IPS DF 6.9 (cell line): Measurements from ENCODE around the gene MTCL1.

ENCODE experiments used
- DNase-seq: peaks from one replicate; pipeline ENCODE4 v3.0.0-alpha.2; 2013; ENCODE audit warnings: low read depth, low spot score
- H3K27ac ChIP-seq: one replicate; pipeline ENCODE4 v1.5.1; 2013; ENCODE audit warnings: low read length, control low read depth
- H3K27me3 ChIP-seq: 2 replicates; pipeline ENCODE4 v1.6.1; 2013; ENCODE audit warnings: mild to moderate bottlenecking, low read length; ENCODE audit not compliant: control insufficient read depth, insufficient read depth
- H3K36me3 ChIP-seq: 2 replicates; pipeline ENCODE4 v1.6.1; 2013; ENCODE audit warnings: low read length; ENCODE audit not compliant: control insufficient read depth, insufficient read depth
- H3K4me1 ChIP-seq: 2 replicates; pipeline ENCODE4 v1.6.1; 2013; ENCODE audit warnings: low read length; ENCODE audit not compliant: control insufficient read depth, insufficient read depth
- H3K4me3 ChIP-seq: 2 replicates; pipeline ENCODE4 v1.5.1; 2013; ENCODE audit warnings: mild to moderate bottlenecking, low read length
- H3K9me3 ChIP-seq: 2 replicates; pipeline ENCODE4 v1.6.1; 2013; ENCODE audit warnings: low read length, inconsistent platforms; ENCODE audit not compliant: control insufficient read depth, insufficient read depth
- WGBS: extraction: QIAGEN DNeasy Blood & Tissue Kit; methylation state at CpG from one replicate; pipeline ENCODE4 v1.1.7; 2013; ENCODE audit warnings: mixed read lengths, missing lambda C conversion rate; ENCODE audit not compliant: insufficient read length, insufficient coverage; 5-methylcytosine and 5-hydroxymethylcytosine counted together

The MTCL1 gene

GRCh38 chr18:8688216-8688800, 17.0 kb upstream of the MTCL1 start:
- Histone ChIP-seq H3K27ac (no peak overlapping the region), H3K36me3 (no peaks in the 10 kb centered on the region), H3K4me3 (no peak overlapping the region), H3K27me3 (no peaks in the 10 kb centered on the region), H3K9me3 (no peaks in the 10 kb centered on the region), H3K4me1 (no peaks in the 10 kb centered on the region)
- no CpG with 5 or more reads among the region's 8 CpGs for WGBS
- DNase-seq: no peak

- Histone ChIP-seq H3K27me3 (no peaks in the 10 kb centered on the region), H3K27ac (no peak overlapping the region), H3K4me3 (no peak overlapping the region), H3K9me3 (no peaks in the 10 kb centered on the region), H3K4me1 (no peaks in the 10 kb centered on the region), H3K36me3 (no peaks in the 10 kb centered on the region)
- no CpG with 5 or more reads among the region's 8 CpGs for WGBS
- no peak for DNase-seq
Measured at GRCh38 chr18:8688816-8689215, 16.5 kb upstream of the MTCL1 start.

GRCh38 chr18:8689517-8689916, 15.8 kb upstream of the MTCL1 start:
- no peak overlapping the region for H3K27ac ChIP-seq
- no peaks in the 10 kb centered on the region for H3K36me3 ChIP-seq
- no peaks in the 10 kb centered on the region for H3K27me3 ChIP-seq
- DNase-seq: no peak
- no CpG with 5 or more reads among the region's 13 CpGs for WGBS
- H3K4me1 ChIP-seq: no peaks in the 10 kb centered on the region
- H3K4me3 ChIP-seq: no peak overlapping the region
- no peaks in the 10 kb centered on the region for H3K9me3 ChIP-seq

GRCh38 chr18:8694891-8695290, 10.5 kb upstream of the MTCL1 start:
- Histone ChIP-seq H3K27ac (no peak overlapping the region), H3K9me3 (no peaks in the 10 kb centered on the region), H3K36me3 (no peaks in the 10 kb centered on the region), H3K4me3 (no peak overlapping the region), H3K4me1 (no peaks in the 10 kb centered on the region), H3K27me3 (no peaks in the 10 kb centered on the region)
- WGBS: no CpG with 5 or more reads among the region's 10 CpGs
- DNase-seq: no peak

DNA sequence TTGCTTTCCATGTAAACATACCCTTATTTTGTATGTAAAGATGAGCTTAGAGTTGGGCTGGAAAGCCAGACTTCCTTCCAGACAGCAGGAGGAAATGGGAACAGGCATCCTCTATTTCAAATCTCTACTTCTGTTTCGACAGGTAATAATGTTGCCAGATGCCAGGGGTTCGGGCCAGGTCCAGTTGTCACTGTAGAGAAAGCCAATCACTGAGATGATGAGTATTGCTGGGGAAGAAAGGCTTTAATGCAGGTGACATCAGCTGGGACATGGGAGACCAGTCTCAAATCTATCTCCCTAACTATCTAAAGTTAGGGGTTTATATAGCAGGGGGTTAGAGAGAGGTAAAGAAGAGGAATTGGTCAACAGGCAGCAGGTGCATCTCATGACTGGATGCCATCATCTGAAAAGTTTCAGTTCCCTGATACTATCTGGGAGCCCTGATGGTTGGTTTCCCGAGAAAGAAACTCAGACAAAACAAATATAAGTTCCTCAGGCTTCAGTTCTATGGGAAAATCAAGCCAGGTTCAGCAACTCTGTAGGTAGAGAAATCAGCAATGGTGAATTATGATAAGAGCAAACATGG, 9.3 kb upstream of the MTCL1 start:
- no peak overlapping the region for H3K4me3 ChIP-seq
- no peaks in the 10 kb centered on the region for H3K36me3 ChIP-seq
- no peaks in the 10 kb centered on the region for H3K27me3 ChIP-seq
- H3K27ac ChIP-seq: no peak overlapping the region
- no peaks in the 10 kb centered on the region for H3K4me1 ChIP-seq
- WGBS: no CpG with 5 or more reads among the region's 3 CpGs
- H3K9me3 ChIP-seq: no peaks in the 10 kb centered on the region
- no peak for DNase-seq

GRCh38 chr18:8696749-8697211, 8.6 kb upstream of the MTCL1 start:
- H3K27me3 ChIP-seq: no peaks in the 10 kb centered on the region
- H3K9me3 ChIP-seq: no peaks in the 10 kb centered on the region
- H3K27ac ChIP-seq: no peak overlapping the region
- no peaks in the 10 kb centered on the region for H3K36me3 ChIP-seq
- no peak overlapping the region for H3K4me3 ChIP-seq
- DNase-seq: no peak
- no peaks in the 10 kb centered on the region for H3K4me1 ChIP-seq
- no CpG with 5 or more reads among the region's 5 CpGs for WGBS

DNA sequence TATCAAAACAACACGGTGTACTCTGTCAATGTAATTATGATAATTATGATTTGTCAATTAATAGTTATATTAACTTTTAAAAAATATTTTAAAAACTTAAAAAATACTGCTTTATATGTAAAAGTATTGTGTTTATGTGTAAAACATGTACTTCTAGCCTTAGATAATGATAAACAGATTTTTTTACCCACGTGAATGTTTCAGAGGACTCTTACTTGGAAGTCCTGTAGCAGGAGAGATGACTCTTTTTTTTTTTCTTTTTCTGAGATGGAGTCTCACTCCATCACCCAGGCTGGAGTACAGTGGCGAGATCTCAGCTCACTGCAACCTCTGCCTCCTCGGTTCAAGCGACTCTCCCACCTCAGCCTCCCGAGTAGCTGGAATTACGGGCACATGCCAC, 6.2 kb upstream of the MTCL1 start:
- Histone ChIP-seq H3K27me3 (no peaks in the 10 kb centered on the region), H3K36me3 (no peaks in the 10 kb centered on the region), H3K4me1 (peaks cover 4% of the 10 kb centered on the region), H3K27ac (no peak overlapping the region), H3K4me3 (no peak overlapping the region), H3K9me3 (no peaks in the 10 kb centered on the region)
- no CpG with 5 or more reads among the region's 7 CpGs for WGBS
- DNase-seq: no peak

DNA sequence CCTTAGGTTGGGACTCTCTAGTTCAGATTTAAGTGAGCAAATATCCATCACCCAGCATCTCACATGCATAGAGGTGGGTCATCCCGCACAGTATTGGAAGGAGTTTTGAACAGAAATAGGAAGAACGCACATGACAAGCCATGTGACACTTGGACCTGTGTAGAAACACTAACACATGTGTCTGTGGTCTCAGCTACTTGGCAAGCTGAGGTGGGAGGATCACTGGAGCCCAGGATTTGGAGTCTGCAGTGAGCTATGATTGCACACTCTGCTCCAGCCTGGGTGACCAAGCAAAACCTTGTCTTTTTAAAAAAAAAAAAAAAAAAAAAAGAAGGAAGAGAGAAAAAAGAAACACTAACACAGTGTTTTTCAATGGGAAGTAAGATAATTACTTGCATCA, 5.4 kb upstream of the MTCL1 start:
- Histone ChIP-seq H3K27ac (no peak overlapping the region), H3K27me3 (no peaks in the 10 kb centered on the region), H3K4me3 (no peak overlapping the region), H3K36me3 (no peaks in the 10 kb centered on the region), H3K9me3 (no peaks in the 10 kb centered on the region), H3K4me1 (peaks cover 4% of the 10 kb centered on the region)
- no peak for DNase-seq
- no CpG with 5 or more reads among the region's 2 CpGs for WGBS

GRCh38 chr18:8701546-8702118, 3.7 kb upstream of the MTCL1 start:
- no peaks in the 10 kb centered on the region for H3K36me3 ChIP-seq
- H3K27me3 ChIP-seq: no peaks in the 10 kb centered on the region
- H3K9me3 ChIP-seq: no peaks in the 10 kb centered on the region
- no peak for DNase-seq
- H3K4me1 ChIP-seq: peaks cover 4% of the 10 kb centered on the region
- H3K4me3 ChIP-seq: no peak overlapping the region
- no peak overlapping the region for H3K27ac ChIP-seq
- no CpG with 5 or more reads among the region's 9 CpGs for WGBS

- no peak overlapping the region for H3K4me3 ChIP-seq
- no peak overlapping the region for H3K27ac ChIP-seq
- no peaks in the 10 kb centered on the region for H3K9me3 ChIP-seq
- no peak for DNase-seq
- no peaks in the 10 kb centered on the region for H3K27me3 ChIP-seq
- H3K36me3 ChIP-seq: no peaks in the 10 kb centered on the region
- peaks cover 4% of the 10 kb centered on the region for H3K4me1 ChIP-seq
Measured at GRCh38 chr18:8702668-8703067, 2.7 kb upstream of the MTCL1 start.
